Ishikawa (cell line): ENCODE data around the gene SCAMP1.

Source experiments
- CEBPB ChIP-seq: IDR thresholded peaks from 2 replicates; pipeline ENCODE4 v1.6.1; 2012
- RAD21 ChIP-seq: IDR thresholded peaks from 2 replicates; pipeline ENCODE4 v1.6.1; 2012; ENCODE audit warnings: low read depth
- TAF1 ChIP-seq: IDR thresholded peaks from 2 replicates; pipeline ENCODE4 v1.6.1; 2012; ENCODE audit warnings: low read depth, mild to moderate bottlenecking

GRCh38 chr5:78447775-78448424 is 87.5 kb downstream of the SCAMP1 start:
- TF ChIP-seq CEBPB (no peak), TAF1 (no peak), RAD21 (no peak)
